ENCODE measurements around the gene ILF2. TPM values are rescaled to one million over a fixed set of nuclear protein-coding genes. Genes with fewer than 3 reads are reported as not detected.

The ILF2 gene
- polyA plus RNA-seq, 1 of the 3 experiments (the other 2 are of a cell fraction) = 189 TPM

DNA sequence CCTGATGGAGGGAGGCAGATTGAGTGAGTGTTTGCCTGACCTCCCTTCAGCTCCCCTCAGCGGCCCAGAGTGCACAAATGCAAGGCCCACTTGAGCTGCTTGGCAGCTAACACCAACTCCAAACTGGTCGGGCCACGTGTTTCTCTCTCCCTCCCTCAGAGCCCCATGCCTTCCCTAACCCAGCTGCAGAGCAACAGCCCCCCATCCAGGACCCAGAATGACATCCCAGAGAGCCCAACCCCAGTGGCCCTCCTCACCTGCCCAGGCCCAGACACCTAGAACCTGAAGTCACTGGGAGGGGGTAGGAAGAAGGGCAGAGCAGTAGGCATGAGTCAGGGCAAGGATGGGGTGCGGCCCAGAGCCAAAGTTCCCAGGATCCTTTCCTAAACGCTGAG lies 53.9 kb downstream of the ILF2 start:
- POLR2A ChIA-PET = no interaction called here

DNA sequence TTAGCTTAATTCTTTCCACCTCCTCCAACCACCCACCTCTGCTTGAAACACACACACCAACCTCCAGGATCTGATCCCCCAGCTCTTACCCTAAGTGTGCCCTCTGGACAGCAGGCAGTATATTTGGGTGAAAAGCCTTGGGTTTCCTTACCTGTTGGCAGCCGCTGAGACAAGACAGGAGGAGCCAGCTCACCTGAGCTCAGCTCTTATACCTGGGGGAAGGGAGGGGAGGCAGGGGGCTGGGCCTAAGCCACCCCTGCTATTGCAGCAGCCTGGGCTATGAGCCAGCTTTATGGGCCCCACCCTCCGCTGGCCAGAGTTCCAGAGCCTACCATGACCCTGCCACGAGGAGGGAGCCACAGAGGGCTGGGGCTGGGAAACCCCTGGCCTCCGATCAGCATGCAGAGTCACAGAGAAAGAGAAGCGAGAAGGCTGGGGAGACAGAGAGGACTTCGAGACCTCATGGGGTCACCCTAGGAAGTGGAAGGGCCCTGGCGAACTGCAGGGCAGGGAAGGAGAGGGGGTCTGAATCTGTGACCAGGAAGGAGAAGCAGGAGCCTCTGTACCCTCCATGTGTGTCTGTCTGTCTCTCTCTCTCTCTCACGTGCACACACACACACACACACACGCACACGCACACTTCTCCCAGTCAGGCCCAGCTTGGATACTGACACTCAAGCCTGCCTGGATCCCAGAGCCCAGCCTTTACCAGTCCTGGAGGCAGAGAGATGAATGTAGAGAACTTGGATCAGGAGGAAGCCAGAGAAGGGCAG lies 54.5 kb downstream of the ILF2 start, which contains the start of gene S100A14:
Gene S100A14 (minus strand): TSS at position 182 of the 773 bp plus-strand sequence. CDS start 467 bp downstream, outside the sequence.
- H3K9me3 ChIP-seq = no peaks in the 10 kb centered on the region
- H3K4me2 ChIP-seq = no peak within 1 kb of the TSS
- peaks cover 15% of the 10 kb centered on the region; the same call in 1 of the 2 replicates for H3K79me2 ChIP-seq (ENCODE audit: insufficient read depth)
- H3K27me3 ChIP-seq (ENCODE audit: insufficient read depth) = no peaks in the 10 kb centered on the region
- H2AFZ ChIP-seq (ENCODE audit: low read depth) = peak within 1 kb of the TSS; percentile 61; the same call in 1 of the 2 replicates
- TF ChIP-seq, protein P1, sequence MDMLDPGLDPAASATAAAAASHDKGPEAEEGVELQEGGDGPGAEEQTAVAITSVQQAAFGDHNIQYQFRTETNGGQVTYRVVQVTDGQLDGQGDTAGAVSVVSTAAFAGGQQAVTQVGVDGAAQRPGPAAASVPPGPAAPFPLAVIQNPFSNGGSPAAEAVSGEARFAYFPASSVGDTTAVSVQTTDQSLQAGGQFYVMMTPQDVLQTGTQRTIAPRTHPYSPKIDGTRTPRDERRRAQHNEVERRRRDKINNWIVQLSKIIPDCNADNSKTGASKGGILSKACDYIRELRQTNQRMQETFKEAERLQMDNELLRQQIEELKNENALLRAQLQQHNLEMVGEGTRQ (IDR thresholded peaks at IDR 0.05; ENCODE audit: borderline replicate concordance, low read depth, low read length) = no peak
- TF ChIP-seq, protein P2, sequence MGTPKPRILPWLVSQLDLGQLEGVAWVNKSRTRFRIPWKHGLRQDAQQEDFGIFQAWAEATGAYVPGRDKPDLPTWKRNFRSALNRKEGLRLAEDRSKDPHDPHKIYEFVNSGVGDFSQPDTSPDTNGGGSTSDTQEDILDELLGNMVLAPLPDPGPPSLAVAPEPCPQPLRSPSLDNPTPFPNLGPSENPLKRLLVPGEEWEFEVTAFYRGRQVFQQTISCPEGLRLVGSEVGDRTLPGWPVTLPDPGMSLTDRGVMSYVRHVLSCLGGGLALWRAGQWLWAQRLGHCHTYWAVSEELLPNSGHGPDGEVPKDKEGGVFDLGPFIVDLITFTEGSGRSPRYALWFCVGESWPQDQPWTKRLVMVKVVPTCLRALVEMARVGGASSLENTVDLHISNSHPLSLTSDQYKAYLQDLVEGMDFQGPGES (IDR thresholded peaks at IDR 0.05; ENCODE audit: low read depth, low read length) = no peak
- TF ChIP-seq FOSL2 (IDR thresholded peaks at IDR 0.05; ENCODE audit: borderline replicate concordance, low read depth) = no peak
- TF ChIP-seq RAD21 (IDR thresholded peaks at IDR 0.05; ENCODE audit: low read length) = no peak
- TF ChIP-seq, protein P3, sequence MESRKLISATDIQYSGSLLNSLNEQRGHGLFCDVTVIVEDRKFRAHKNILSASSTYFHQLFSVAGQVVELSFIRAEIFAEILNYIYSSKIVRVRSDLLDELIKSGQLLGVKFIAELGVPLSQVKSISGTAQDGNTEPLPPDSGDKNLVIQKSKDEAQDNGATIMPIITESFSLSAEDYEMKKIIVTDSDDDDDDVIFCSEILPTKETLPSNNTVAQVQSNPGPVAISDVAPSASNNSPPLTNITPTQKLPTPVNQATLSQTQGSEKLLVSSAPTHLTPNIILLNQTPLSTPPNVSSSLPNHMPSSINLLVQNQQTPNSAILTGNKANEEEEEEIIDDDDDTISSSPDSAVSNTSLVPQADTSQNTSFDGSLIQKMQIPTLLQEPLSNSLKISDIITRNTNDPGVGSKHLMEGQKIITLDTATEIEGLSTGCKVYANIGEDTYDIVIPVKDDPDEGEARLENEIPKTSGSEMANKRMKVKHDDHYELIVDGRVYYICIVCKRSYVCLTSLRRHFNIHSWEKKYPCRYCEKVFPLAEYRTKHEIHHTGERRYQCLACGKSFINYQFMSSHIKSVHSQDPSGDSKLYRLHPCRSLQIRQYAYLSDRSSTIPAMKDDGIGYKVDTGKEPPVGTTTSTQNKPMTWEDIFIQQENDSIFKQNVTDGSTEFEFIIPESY (IDR thresholded peaks at IDR 0.05; ENCODE audit: borderline replicate concordance, low read depth) = no peak
- no peak for TF ChIP-seq TCF12 (IDR thresholded peaks at IDR 0.05)
- TF ChIP-seq RFX5 (IDR thresholded peaks at IDR 0.05; ENCODE audit: low read length) = no peak
- TF ChIP-seq, protein P4, sequence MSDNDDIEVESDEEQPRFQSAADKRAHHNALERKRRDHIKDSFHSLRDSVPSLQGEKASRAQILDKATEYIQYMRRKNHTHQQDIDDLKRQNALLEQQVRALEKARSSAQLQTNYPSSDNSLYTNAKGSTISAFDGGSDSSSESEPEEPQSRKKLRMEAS (IDR thresholded peaks at IDR 0.05; ENCODE audit: low read depth) = no peak
- no peak for TF ChIP-seq ELF1 (IDR thresholded peaks at IDR 0.05)
- TF ChIP-seq RCOR1 (IDR thresholded peaks at IDR 0.05; ENCODE audit: low read length) = no peak
- TF ChIP-seq, protein P5, sequence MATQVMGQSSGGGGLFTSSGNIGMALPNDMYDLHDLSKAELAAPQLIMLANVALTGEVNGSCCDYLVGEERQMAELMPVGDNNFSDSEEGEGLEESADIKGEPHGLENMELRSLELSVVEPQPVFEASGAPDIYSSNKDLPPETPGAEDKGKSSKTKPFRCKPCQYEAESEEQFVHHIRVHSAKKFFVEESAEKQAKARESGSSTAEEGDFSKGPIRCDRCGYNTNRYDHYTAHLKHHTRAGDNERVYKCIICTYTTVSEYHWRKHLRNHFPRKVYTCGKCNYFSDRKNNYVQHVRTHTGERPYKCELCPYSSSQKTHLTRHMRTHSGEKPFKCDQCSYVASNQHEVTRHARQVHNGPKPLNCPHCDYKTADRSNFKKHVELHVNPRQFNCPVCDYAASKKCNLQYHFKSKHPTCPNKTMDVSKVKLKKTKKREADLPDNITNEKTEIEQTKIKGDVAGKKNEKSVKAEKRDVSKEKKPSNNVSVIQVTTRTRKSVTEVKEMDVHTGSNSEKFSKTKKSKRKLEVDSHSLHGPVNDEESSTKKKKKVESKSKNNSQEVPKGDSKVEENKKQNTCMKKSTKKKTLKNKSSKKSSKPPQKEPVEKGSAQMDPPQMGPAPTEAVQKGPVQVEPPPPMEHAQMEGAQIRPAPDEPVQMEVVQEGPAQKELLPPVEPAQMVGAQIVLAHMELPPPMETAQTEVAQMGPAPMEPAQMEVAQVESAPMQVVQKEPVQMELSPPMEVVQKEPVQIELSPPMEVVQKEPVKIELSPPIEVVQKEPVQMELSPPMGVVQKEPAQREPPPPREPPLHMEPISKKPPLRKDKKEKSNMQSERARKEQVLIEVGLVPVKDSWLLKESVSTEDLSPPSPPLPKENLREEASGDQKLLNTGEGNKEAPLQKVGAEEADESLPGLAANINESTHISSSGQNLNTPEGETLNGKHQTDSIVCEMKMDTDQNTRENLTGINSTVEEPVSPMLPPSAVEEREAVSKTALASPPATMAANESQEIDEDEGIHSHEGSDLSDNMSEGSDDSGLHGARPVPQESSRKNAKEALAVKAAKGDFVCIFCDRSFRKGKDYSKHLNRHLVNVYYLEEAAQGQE (IDR thresholded peaks at IDR 0.05; ENCODE audit: low read depth, low read length) = no peak
- TF ChIP-seq EZH2phosphoT487 (IDR thresholded peaks at IDR 0.05; ENCODE audit: borderline replicate concordance, low read depth) = no peak
- H3K36me3 ChIP-seq (replicated peaks in 1 of 2; ENCODE audit: control insufficient read depth in 1 of 2, insufficient read depth in 2 of 2, low read length in 1 of 2) = no peaks in the 10 kb centered on the region
- POLR2A ChIA-PET = interaction anchor here (0.5 kb wide), 1 partner anchor 18 kb away, joined by 3 read pairs; the partner anchor contains the start of gene CHTOP
- no peak for DNase-seq
- no peaks in the 10 kb centered on the region for H4K20me1 ChIP-seq (ENCODE audit: insufficient read depth)
- peaks cover 0 to 4% of the 10 kb centered on the region in 2 experiments; a peak in 1 of 4 replicates for H3K4me1 ChIP-seq (ENCODE audit: control insufficient read depth in 1 of 2, insufficient read depth in 2 of 2, low read depth in 1 of 2, low read length in 1 of 2)
- H3K27ac ChIP-seq (ENCODE audit: low read depth in 2 of 2, low read length in 1 of 2) = no peak within 1 kb of the TSS
- no peaks in the 10 kb centered on the region for H3F3A ChIP-seq (replicated peaks; ENCODE audit: insufficient read depth)
- H3K9me2 ChIP-seq = no peaks in the 10 kb centered on the region
- no peak within 1 kb of the TSS for H3K4me3 ChIP-seq (ENCODE audit: low read depth in 2 of 2, low read length in 1 of 2)
- 93% methylated on average over 10 of the region's 10 CpGs for WGBS (ENCODE audit: low lambda C conversion rate)
- CTCF ChIA-PET = interaction anchor here (0.6 to 8.0 kb wide), 8 partner anchors 12 to 265 kb away, joined by 3 to 100 read pairs (median 14); partner anchors contain the start of genes CHTOP, S100A1 and S100A13
- H3K9ac ChIP-seq = no peak within 1 kb of the TSS

More for the DNA sequence above, 53.9 kb downstream of the ILF2 start:
- no peak overlapping the region for H3K9ac ChIP-seq
- H2AFZ ChIP-seq (ENCODE audit: low read depth) = peak overlapping the region; percentile 61; the same call in 1 of the 2 replicates
- H3K27ac ChIP-seq (ENCODE audit: low read depth in 2 of 2, low read length in 1 of 2) = no peak overlapping the region
- no peaks in the 10 kb centered on the region for H3F3A ChIP-seq (replicated peaks; ENCODE audit: insufficient read depth)
- no peak overlapping the region for H3K4me2 ChIP-seq
- CTCF ChIA-PET = interaction anchor here (0.9 to 8.0 kb wide), 16 partner anchors 9 to 107 kb away, joined by 3 to 100 read pairs (median 6); partner anchors contain the start of genes CHTOP, S100A1 and S100A13
- peaks cover 0 to 4% of the 10 kb centered on the region in 2 experiments; a peak in 1 of 4 replicates for H3K4me1 ChIP-seq (ENCODE audit: control insufficient read depth in 1 of 2, insufficient read depth in 2 of 2, low read depth in 1 of 2, low read length in 1 of 2)
- H3K79me2 ChIP-seq (ENCODE audit: insufficient read depth) = peaks cover 15% of the 10 kb centered on the region; the same call in 1 of the 2 replicates
- H3K27me3 ChIP-seq (ENCODE audit: insufficient read depth) = no peaks in the 10 kb centered on the region
- no peaks in the 10 kb centered on the region for H3K9me2 ChIP-seq
- 100% methylated on average over 1 of the region's 5 CpGs for WGBS (ENCODE audit: low lambda C conversion rate)
- no peaks in the 10 kb centered on the region for H3K36me3 ChIP-seq (replicated peaks in 1 of 2; ENCODE audit: control insufficient read depth in 1 of 2, insufficient read depth in 2 of 2, low read length in 1 of 2)
- no peak for DNase-seq
- no peak overlapping the region for H3K4me3 ChIP-seq (ENCODE audit: low read depth in 2 of 2, low read length in 1 of 2)
- no peaks in the 10 kb centered on the region for H4K20me1 ChIP-seq (ENCODE audit: insufficient read depth)
- TF ChIP-seq EZH2phosphoT487 (IDR thresholded peaks at IDR 0.05; ENCODE audit: borderline replicate concordance, low read depth) (no peak), RCOR1 (IDR thresholded peaks at IDR 0.05; ENCODE audit: low read length) (no peak), GABPA (IDR thresholded peaks at IDR 0.05; ENCODE audit: low read depth) (no peak), NFIC (IDR thresholded peaks at IDR 0.05; ENCODE audit: borderline replicate concordance) (no peak)
- TF ChIP-seq, protein P1 (IDR thresholded peaks at IDR 0.05; ENCODE audit: borderline replicate concordance, low read depth, low read length) = no peak
- no peaks in the 10 kb centered on the region for H3K9me3 ChIP-seq

Measured in SK-N-SH (cell line).